IMR-90 (cell line): ENCODE data around the gene NHSL1. TPM values are rescaled to one million over a fixed set of nuclear protein-coding genes. Genes with fewer than 3 reads are reported as not detected.

Experiments
- ATAC-seq: fragments of 200-7000 bp; cut with Tn5 transposase; 2 replicates; pipeline ENCODE4 v1.9.1; 2020; ENCODE audit warnings: low read depth, mild to moderate bottlenecking, moderate library complexity
- BruUV-seq: library from RNA; stranded (reverse); fragments of 400-500 nt; replicated peaks from 2 replicates; lab custom pipeline; 2021; lab: Mats Ljungman, UMichigan
- CTCF ChIA-PET: fragments of 300-600 bp; formaldehyde crosslinking; extraction: SDS; loops from one replicate; lab custom pipeline; 2021; ENCODE audit warnings: antibody characterized with exemption; lab: Yijun Ruan, JAX
- POLR2A ChIA-PET: fragments of 300-600 bp; sonication (Branson Sonifier 250); formaldehyde crosslinking; loops from one replicate; lab custom pipeline; 2022; ENCODE audit warnings: antibody characterized with exemption; ENCODE audit not compliant: unreplicated experiment; lab: Charles Lee
- DNase-seq: peaks from one replicate; pipeline ENCODE4 v3.0.0; 2013
- H2AFZ ChIP-seq: replicated peaks from 2 replicates; pipeline ENCODE3; 2013; ENCODE audit warnings: low read length, mild to moderate bottlenecking; ENCODE audit not compliant: poor library complexity
- H2AK5ac ChIP-seq: 2 replicates; pipeline ENCODE4 v1.6.1; 2013; ENCODE audit warnings: low read depth, low read length, inconsistent platforms
- H2AK9ac ChIP-seq: replicated peaks from 2 replicates; pipeline ENCODE3; 2013; ENCODE audit warnings: mild to moderate bottlenecking, low read depth, low read length, moderate library complexity; ENCODE audit not compliant: poor library complexity
- H2BK120ac ChIP-seq: 2 replicates; pipeline ENCODE4 v1.6.1; 2013; ENCODE audit warnings: low read depth, low read length, inconsistent platforms
- H2BK15ac ChIP-seq: 3 replicates; pipeline ENCODE4 v1.6.1; 2013; ENCODE audit warnings: low read depth, low read length, inconsistent platforms
- H2BK20ac ChIP-seq: 2 replicates; pipeline ENCODE4 v1.6.1; 2013; ENCODE audit warnings: low read depth, mild to moderate bottlenecking, inconsistent platforms, low read length, moderate library complexity
- H2BK5ac ChIP-seq: 2 replicates; pipeline ENCODE4 v1.6.1; 2013; ENCODE audit warnings: mild to moderate bottlenecking, low read depth, low read length, inconsistent platforms; ENCODE audit not compliant: poor library complexity, severe bottlenecking
- H3K14ac ChIP-seq: replicated peaks from 2 replicates; pipeline ENCODE4 v1.6.1; 2013; ENCODE audit warnings: low read depth, low read length, inconsistent platforms
- H3K18ac ChIP-seq: 2 replicates; pipeline ENCODE4 v1.6.1; 2013; ENCODE audit warnings: low read depth, low read length, control low read depth
- H3K23ac ChIP-seq: 2 replicates; pipeline ENCODE4 v1.6.1; 2013; ENCODE audit warnings: low read depth, low read length, inconsistent platforms
- H3K27ac ChIP-seq: 2 replicates; pipeline ENCODE4 v1.5.1; 2013; ENCODE audit warnings: mild to moderate bottlenecking, control low read depth, low read length; ENCODE audit not compliant: insufficient read depth
- H3K27me3 ChIP-seq: 2 replicates; pipeline ENCODE4 v1.6.1; 2013; ENCODE audit warnings: low read length; ENCODE audit not compliant: control insufficient read depth, insufficient read depth
- H3K36me3 ChIP-seq: 2 replicates; pipeline ENCODE4 v1.6.1; 2013; ENCODE audit warnings: low read length, mixed read lengths; ENCODE audit not compliant: control insufficient read depth, insufficient read depth
- H3K4ac ChIP-seq: 2 replicates; pipeline ENCODE4 v1.6.1; 2013; ENCODE audit warnings: low read depth, low read length, inconsistent platforms
- H3K4me1 ChIP-seq: 2 replicates; pipeline ENCODE4 v1.6.1; 2013; ENCODE audit warnings: low read length, mixed read lengths; ENCODE audit not compliant: control insufficient read depth, insufficient read depth
- H3K4me2 ChIP-seq: 2 replicates; pipeline ENCODE4 v1.6.1; 2013; ENCODE audit warnings: low read depth, mild to moderate bottlenecking, control low read depth, low read length, moderate library complexity
- H3K4me3 ChIP-seq: 2 replicates; pipeline ENCODE4 v1.5.1; 2013; ENCODE audit warnings: low read depth, mild to moderate bottlenecking, control low read depth, low read length, moderate library complexity; ENCODE audit not compliant: insufficient read depth
- H3K56ac ChIP-seq: 2 replicates; pipeline ENCODE4 v1.6.1; 2013; ENCODE audit warnings: low read length, inconsistent platforms; ENCODE audit not compliant: insufficient read depth; ENCODE audit errors: extremely low read depth
- H3K79me1 ChIP-seq, 2 experiments: 2 replicates each; pipeline ENCODE4 v1.6.1; 2013; ENCODE audit warnings: low read length in 2 of 2, inconsistent platforms in 1 of 2, low read depth in 1 of 2
- H3K9ac ChIP-seq: 2 replicates; pipeline ENCODE4 v1.6.1; 2013; ENCODE audit warnings: low read depth, low read length, control low read depth
- H3K9me1 ChIP-seq: 2 replicates; pipeline ENCODE4 v1.6.1; 2013; ENCODE audit warnings: low read length, inconsistent platforms; ENCODE audit not compliant: insufficient read depth
- H3K9me3 ChIP-seq: 2 replicates; pipeline ENCODE4 v1.6.1; 2013; ENCODE audit warnings: low read length; ENCODE audit not compliant: control insufficient read depth, insufficient read depth
- H4K20me1 ChIP-seq: 2 replicates; pipeline ENCODE4 v1.6.1; 2013; ENCODE audit warnings: low read length, inconsistent platforms; ENCODE audit not compliant: insufficient read depth
- H4K5ac ChIP-seq: 2 replicates; pipeline ENCODE4 v1.6.1; 2013; ENCODE audit warnings: mild to moderate bottlenecking, low read depth, low read length, control low read depth
- H4K8ac ChIP-seq, 2 experiments: 2 replicates each; pipeline ENCODE4 v1.6.1; 2013; ENCODE audit warnings: low read depth in 2 of 2, low read length in 2 of 2, control low read depth in 1 of 2, inconsistent platforms in 1 of 2
- H4K91ac ChIP-seq: 2 replicates; pipeline ENCODE4 v1.6.1; 2013; ENCODE audit warnings: low read depth, low read length, inconsistent platforms; ENCODE audit not compliant: insufficient read depth
- BHLHE40 ChIP-seq: fragments of 150-350 bp; IDR thresholded peaks from 2 replicates; pipeline ENCODE4 v1.6.1; 2016; ENCODE audit warnings: mild to moderate bottlenecking, low read depth, low read length
- CHD1 ChIP-seq: IDR thresholded peaks from 2 replicates; pipeline ENCODE4 v1.6.1; 2012; ENCODE audit warnings: low read depth, low read length, improper control_type of control experiment
- FOS ChIP-seq: fragments of 150-350 bp; IDR thresholded peaks from 2 replicates; pipeline ENCODE4 v1.6.1; 2016; ENCODE audit warnings: low read depth, low read length
- MAZ ChIP-seq: IDR thresholded peaks from 2 replicates; pipeline ENCODE4 v1.6.1; 2012; ENCODE audit warnings: low read depth, mild to moderate bottlenecking, low read length, improper control_type of control experiment, moderate library complexity, borderline replicate concordance
- MXI1 ChIP-seq: IDR thresholded peaks from 2 replicates; pipeline ENCODE4 v1.6.1; 2012; ENCODE audit warnings: low read depth, mild to moderate bottlenecking, low read length, moderate library complexity, borderline replicate concordance
- NFE2L2 ChIP-seq: fragments of 150-350 bp; IDR thresholded peaks from 2 replicates; pipeline ENCODE4 v1.6.1; 2016; ENCODE audit warnings: low read depth, mild to moderate bottlenecking, low read length
- POLR2A ChIP-seq: IDR thresholded peaks from 2 replicates; pipeline ENCODE4 v1.6.1; 2012; ENCODE audit warnings: mild to moderate bottlenecking, low read depth, low read length
- RAD21 ChIP-seq: IDR thresholded peaks from 2 replicates; pipeline ENCODE4 v1.6.1; 2012; ENCODE audit warnings: low read length, improper control_type of control experiment
- RFX5 ChIP-seq: IDR thresholded peaks from 2 replicates; pipeline ENCODE4 v1.8.0; 2012; ENCODE audit warnings: low read depth, mild to moderate bottlenecking, low read length, moderate library complexity
- SMC3 ChIP-seq: fragments of 150-350 bp; IDR thresholded peaks from 2 replicates; pipeline ENCODE4 v1.6.1; 2016; ENCODE audit warnings: low read depth, mild to moderate bottlenecking, antibody characterized with exemption, low read length, moderate library complexity
- WGBS, 2 experiments: methylation state at CpG; one replicate each; pipeline versions ENCODE4 v1.1.5 to v1.1.7; 2013; ENCODE audit warnings: missing lambda C conversion rate in 2 of 2; ENCODE audit not compliant: insufficient read length in 1 of 2; ENCODE audit errors: extremely low coverage in 2 of 2; 5-methylcytosine and 5-hydroxymethylcytosine counted together
- dilution Hi-C: fragments of 300-500 bp; cut with HindIII; formaldehyde crosslinking; loops from one replicate; pipeline ENCODE4 v1.14.3; 2018; ENCODE audit warnings: low sequenced_read_pairs; ENCODE audit not compliant: unreplicated experiment
- in situ Hi-C: fragments of 300-500 bp; cut with MboI; formaldehyde crosslinking; loops from 3 replicates; pipeline ENCODE4 v1.14.3; 2019; ENCODE audit warnings: low sequenced_read_pairs, inconsistent platforms, mixed read lengths
- intact Hi-C: fragments of 100-400 bp; cut with micrococcal nuclease; formaldehyde crosslinking; loops from 2 replicates; pipeline ENCODE4 v1.10.0; 2022
- polyA plus RNA-seq, 3 experiments: library from polyadenylated mRNA; depleted of rRNA; stranded (reverse); fragments of >200 nt; gene quantifications; 2 replicates each; pipeline ENCODE4 v1.2.3, GENCODE V29; 2012; ENCODE audit warnings: low replicate concordance in 1 of 3
- total RNA-seq: library from RNA; depleted of rRNA; stranded (reverse); fragments of >200 nt; gene quantifications from 2 replicates; pipeline ENCODE4 v1.2.3, GENCODE V29; 2012
- TF ChIP-seq, protein P1 (sequence below): conservative IDR thresholded peaks from 2 replicates; pipeline ENCODE4 v1.5.1; 2012; ENCODE audit warnings: mild to moderate bottlenecking, low read depth, low read length, improper control_type of control experiment
- TF ChIP-seq, protein P2 (sequence below): fragments of 150-350 bp; IDR thresholded peaks from 2 replicates; pipeline ENCODE4 v1.6.1; 2016; ENCODE audit warnings: low read depth, mild to moderate bottlenecking, low read length, moderate library complexity, borderline replicate concordance
- TF ChIP-seq, protein P3 (sequence below): fragments of 150-350 bp; IDR thresholded peaks from 2 replicates; pipeline ENCODE4 v1.6.1; 2017; ENCODE audit warnings: mild to moderate bottlenecking, antibody characterized with exemption, low read length, low read depth

The NHSL1 gene
- total and polyA plus RNA-seq, 2 of the 4 experiments (the other 2 are of a cell fraction) = 5.6 to 7.2 TPM

DNA sequence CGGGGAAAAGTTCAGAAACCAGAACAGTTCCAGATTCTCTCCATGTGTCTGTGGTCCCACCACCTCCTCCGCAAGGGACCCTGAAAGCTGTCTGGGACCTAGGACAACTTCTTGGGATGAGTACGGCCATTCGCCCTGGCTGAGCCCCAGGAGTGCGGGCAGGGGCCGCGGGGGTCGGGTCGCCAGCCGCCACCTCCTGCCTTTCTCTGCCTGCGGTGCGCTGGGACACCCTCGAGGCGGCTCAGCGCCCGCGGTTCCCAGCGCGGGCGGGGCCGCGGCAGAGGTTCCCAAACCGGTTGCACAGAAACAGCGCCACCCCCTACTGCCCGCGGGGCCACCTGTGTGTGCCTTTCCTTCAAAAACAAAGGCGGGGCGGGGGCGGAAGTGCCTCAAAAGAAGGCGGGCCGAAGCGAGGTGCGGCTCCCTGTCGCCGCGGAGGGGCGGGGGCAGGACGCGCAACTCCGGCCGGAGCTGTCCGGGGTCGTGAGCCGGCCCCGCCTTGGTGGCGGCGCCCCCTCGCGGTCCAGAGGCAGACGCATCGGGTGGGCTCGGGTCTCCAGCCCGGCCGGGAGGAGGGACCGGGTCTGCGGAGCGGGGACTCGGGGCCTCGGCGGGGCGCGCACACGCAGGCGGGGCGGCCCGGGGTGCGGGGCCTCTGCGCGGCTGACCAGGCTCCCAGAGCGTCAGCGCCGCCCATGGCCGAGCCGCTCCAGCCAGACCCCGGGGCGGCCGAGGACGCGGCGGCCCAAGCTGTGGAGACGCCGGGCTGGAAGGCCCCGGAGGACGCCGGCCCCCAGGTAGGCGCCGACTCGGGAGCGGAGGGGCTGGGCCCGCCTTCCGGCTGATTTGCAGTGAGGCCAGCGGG lies 95.3 kb downstream of the NHSL1 start, which contains the start of gene HEBP2:
TSS of gene HEBP2 (plus strand) at position 423 of the 865 bp plus-strand sequence. CDS start at position 696, 273 bp downstream.
- no peaks in the 10 kb centered on the region for H4K20me1 ChIP-seq
- DNase-seq = peak; percentile 65
- peak within 1 kb of the TSS; percentile 77 for H3K4me2 ChIP-seq
- H3K14ac ChIP-seq = peak within 1 kb of the TSS; percentile 75
- peak within 1 kb of the TSS; percentile 61 for H3K56ac ChIP-seq
- no peaks in the 10 kb centered on the region for H3K9me3 ChIP-seq
- peak within 1 kb of the TSS; percentile 77 for H2BK120ac ChIP-seq
- H2AFZ ChIP-seq = peak within 1 kb of the TSS; percentile 99
- peak within 1 kb of the TSS; percentile 80 for H4K5ac ChIP-seq
- H3K4me3 ChIP-seq = peak within 1 kb of the TSS; percentile 79
- peaks cover 3% of the 10 kb centered on the region for H3K4me1 ChIP-seq
- BruUV-seq = no TSS peak
- peak within 1 kb of the TSS; percentile 26; the same call in 1 of the 2 replicates for H2BK20ac ChIP-seq
- peak; percentile 88 for ATAC-seq
- peak within 1 kb of the TSS; percentile 75 for H3K4ac ChIP-seq
- H2BK5ac ChIP-seq = peak within 1 kb of the TSS; percentile 57
- ChIA-PET CTCF (interaction anchor here (0.6 to 1.2 kb wide), 5 partner anchors 9 to 586 kb away, joined by 3 to 5 read pairs (median 3); no protein-coding TSS in a partner anchor), POLR2A (no interaction called here)
- WGBS, 2 experiments = 1% methylated on average over 38 of the region's 92 CpGs; no CpG with 5 or more reads in 1 of the 2 experiments
- no peak for TF ChIP-seq MXI1
- TF ChIP-seq, protein P1, sequence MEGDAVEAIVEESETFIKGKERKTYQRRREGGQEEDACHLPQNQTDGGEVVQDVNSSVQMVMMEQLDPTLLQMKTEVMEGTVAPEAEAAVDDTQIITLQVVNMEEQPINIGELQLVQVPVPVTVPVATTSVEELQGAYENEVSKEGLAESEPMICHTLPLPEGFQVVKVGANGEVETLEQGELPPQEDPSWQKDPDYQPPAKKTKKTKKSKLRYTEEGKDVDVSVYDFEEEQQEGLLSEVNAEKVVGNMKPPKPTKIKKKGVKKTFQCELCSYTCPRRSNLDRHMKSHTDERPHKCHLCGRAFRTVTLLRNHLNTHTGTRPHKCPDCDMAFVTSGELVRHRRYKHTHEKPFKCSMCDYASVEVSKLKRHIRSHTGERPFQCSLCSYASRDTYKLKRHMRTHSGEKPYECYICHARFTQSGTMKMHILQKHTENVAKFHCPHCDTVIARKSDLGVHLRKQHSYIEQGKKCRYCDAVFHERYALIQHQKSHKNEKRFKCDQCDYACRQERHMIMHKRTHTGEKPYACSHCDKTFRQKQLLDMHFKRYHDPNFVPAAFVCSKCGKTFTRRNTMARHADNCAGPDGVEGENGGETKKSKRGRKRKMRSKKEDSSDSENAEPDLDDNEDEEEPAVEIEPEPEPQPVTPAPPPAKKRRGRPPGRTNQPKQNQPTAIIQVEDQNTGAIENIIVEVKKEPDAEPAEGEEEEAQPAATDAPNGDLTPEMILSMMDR = peak; percentile 50
- TF ChIP-seq, protein P2, sequence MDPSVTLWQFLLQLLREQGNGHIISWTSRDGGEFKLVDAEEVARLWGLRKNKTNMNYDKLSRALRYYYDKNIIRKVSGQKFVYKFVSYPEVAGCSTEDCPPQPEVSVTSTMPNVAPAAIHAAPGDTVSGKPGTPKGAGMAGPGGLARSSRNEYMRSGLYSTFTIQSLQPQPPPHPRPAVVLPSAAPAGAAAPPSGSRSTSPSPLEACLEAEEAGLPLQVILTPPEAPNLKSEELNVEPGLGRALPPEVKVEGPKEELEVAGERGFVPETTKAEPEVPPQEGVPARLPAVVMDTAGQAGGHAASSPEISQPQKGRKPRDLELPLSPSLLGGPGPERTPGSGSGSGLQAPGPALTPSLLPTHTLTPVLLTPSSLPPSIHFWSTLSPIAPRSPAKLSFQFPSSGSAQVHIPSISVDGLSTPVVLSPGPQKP = no peak
- TF ChIP-seq, protein P3, sequence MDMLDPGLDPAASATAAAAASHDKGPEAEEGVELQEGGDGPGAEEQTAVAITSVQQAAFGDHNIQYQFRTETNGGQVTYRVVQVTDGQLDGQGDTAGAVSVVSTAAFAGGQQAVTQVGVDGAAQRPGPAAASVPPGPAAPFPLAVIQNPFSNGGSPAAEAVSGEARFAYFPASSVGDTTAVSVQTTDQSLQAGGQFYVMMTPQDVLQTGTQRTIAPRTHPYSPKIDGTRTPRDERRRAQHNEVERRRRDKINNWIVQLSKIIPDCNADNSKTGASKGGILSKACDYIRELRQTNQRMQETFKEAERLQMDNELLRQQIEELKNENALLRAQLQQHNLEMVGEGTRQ = no peak
- no peak for TF ChIP-seq NFE2L2
- no peak for TF ChIP-seq FOS
- peak; percentile 33 for TF ChIP-seq RAD21
- no peak for TF ChIP-seq BHLHE40
- peak; percentile 66; the same call in 1 of the 2 replicates for TF ChIP-seq MAZ
- TF ChIP-seq RFX5 = no peak
- TF ChIP-seq SMC3 = no peak
- no peak for TF ChIP-seq CHD1
- no peak for TF ChIP-seq POLR2A
- dilution Hi-C loops (no loop called here), in situ Hi-C loops (loop anchor here (25.0 kb wide), 1 partner anchor 567 kb away; no protein-coding TSS in a partner anchor), intact Hi-C loops (loop anchor here (2.0 to 5.0 kb wide), 2 partner anchors 287 to 402 kb away; no protein-coding TSS in a partner anchor)
- H4K91ac ChIP-seq = peak within 1 kb of the TSS; percentile 77
- peak within 1 kb of the TSS; percentile 50; the same call in 1 of the 2 replicates for H2AK5ac ChIP-seq
- H3K79me1 ChIP-seq = peaks cover 18 to 31% of the 10 kb centered on the region in 2 experiments
- peak within 1 kb of the TSS; percentile 82 for H3K23ac ChIP-seq
- peak within 1 kb of the TSS; percentile 68 for H3K27ac ChIP-seq
- H2BK15ac ChIP-seq = peak within 1 kb of the TSS; percentile 34; the same call in 1 of the 3 replicates
- H3K36me3 ChIP-seq = peaks cover 16% of the 10 kb centered on the region
- H3K27me3 ChIP-seq = no peaks in the 10 kb centered on the region
- peak within 1 kb of the TSS; percentile 59 for H2AK9ac ChIP-seq
- H3K9me1 ChIP-seq = peaks cover 4% of the 10 kb centered on the region
- peak within 1 kb of the TSS; percentile 72 for H3K18ac ChIP-seq
- H4K8ac ChIP-seq = peak within 1 kb of the TSS; percentile 82 to 95
- peak within 1 kb of the TSS; percentile 86 for H3K9ac ChIP-seq
